Spleen (tissue), 11 donors: Measurements from ENCODE around the gene OR4N2. TPM values are rescaled to one million over a fixed set of nuclear protein-coding genes. Genes with fewer than 3 reads are reported as not detected.
"Not testable (repeated sequence)": the region's sequence is repeated elsewhere in the genome, so short reads cannot be mapped to it uniquely, and the experiment has no call there.

Source experiments
- DNase-seq: peaks from one replicate; pipeline ENCODE4 v3.0.0-alpha.2; 2020
- H3K27ac ChIP-seq, 8 donors: fragments of 200-600 bp; sonication (generic) in 7 of 8; 1 replicate in 4 of 8; 2 replicates in 4 of 8; pipeline versions ENCODE4 v1.5.0 to v1.8.0; 2016 to 2021; ENCODE audit warnings: inconsistent platforms in 4 of 8, mild to moderate bottlenecking in 4 of 8, moderate library complexity in 1 of 8
- H3K27me3 ChIP-seq, 7 donors: fragments of 200-600 bp; sonication (generic) in 6 of 7; replicated peaks in 1 of 7; 1 replicate in 4 of 7; 2 replicates in 3 of 7; pipeline versions ENCODE4 v1.5.0 to v1.8.0; 2016 to 2021; ENCODE audit warnings: inconsistent platforms in 3 of 7, mild to moderate bottlenecking in 1 of 7
- H3K36me3 ChIP-seq, 6 donors: fragments of 200-600 bp; sonication (generic) in 5 of 6; 1 replicate in 4 of 6; 2 replicates in 2 of 6; pipeline versions ENCODE4 v1.5.0 to v1.8.0; 2016 to 2021; ENCODE audit warnings: inconsistent platforms in 2 of 6
- H3K4me1 ChIP-seq, 6 donors: fragments of 200-600 bp; sonication (generic) in 5 of 6; 1 replicate in 3 of 6; 2 replicates in 3 of 6; pipeline versions ENCODE4 v1.5.0 to v1.8.0; 2016 to 2021; ENCODE audit warnings: inconsistent platforms in 3 of 6
- H3K4me3 ChIP-seq, 8 donors: fragments of 200-600 bp; sonication (generic) in 7 of 8; 1 replicate in 4 of 8; 2 replicates in 4 of 8; pipeline versions ENCODE4 v1.5.0 to v1.8.0; 2016 to 2021; ENCODE audit warnings: inconsistent platforms in 4 of 8, mild to moderate bottlenecking in 4 of 8, moderate library complexity in 2 of 8
- H3K9me3 ChIP-seq, 8 donors: fragments of 200-600 bp; sonication (generic) in 7 of 8; 1 replicate in 4 of 8; 2 replicates in 4 of 8; pipeline versions ENCODE4 v1.5.0 to v1.8.0; 2016 to 2021; ENCODE audit warnings: inconsistent platforms in 4 of 8
- CTCF ChIP-seq, 11 experiments: fragments of 200-600 bp in 7 of 11; fragments of 450-650 bp in 4 of 11; sonication (generic) in 4 of 11; IDR thresholded peaks in 8 of 11; conservative IDR thresholded peaks in 3 of 11; 1 replicate in 7 of 11; 2 replicates in 4 of 11; pipeline versions ENCODE4 v1.4.0 to v1.8.0; 2016 to 2021; ENCODE audit warnings: antibody characterized with exemption in 11 of 11, inconsistent platforms in 4 of 11, mild to moderate bottlenecking in 1 of 11
- POLR2A ChIP-seq, 3 donors: fragments of 450-650 bp; IDR thresholded peaks; one replicate each; pipeline ENCODE4 v1.5.1; 2017; ENCODE audit warnings: antibody characterized with exemption in 3 of 3, mild to moderate bottlenecking in 1 of 3
- POLR2AphosphoS5 ChIP-seq, 3 donors: sonication (generic); formaldehyde crosslinking; IDR thresholded peaks; one replicate each; pipeline ENCODE4 v1.5.1; 2017; ENCODE audit warnings: antibody characterized with exemption in 3 of 3
- WGBS, 5 donors: extraction: QIAGEN DNeasy Blood & Tissue Kit in 3 of 5; methylation state at CpG; one replicate each; pipeline versions ENCODE4 v1.1.5 to v1.1.7; 2013 to 2018; 5-methylcytosine and 5-hydroxymethylcytosine counted together
- intact Hi-C: fragments of 100-400 bp; cut with DNase I; formaldehyde crosslinking; loops from one replicate; pipeline ENCODE4 v1.15.0; 2023; ENCODE audit warnings: low total_unique reads
- polyA plus RNA-seq, 3 donors: library from polyadenylated mRNA; stranded (reverse); fragments of 200-250 nt; gene quantifications; one replicate each; pipeline ENCODE4 v1.2.1, GENCODE V29; 2013
- total RNA-seq, 7 donors: library from RNA; depleted of rRNA in 3 of 7; stranded (reverse); fragments of >200 nt in 3 of 7; fragmentation: NEBNext Ultra II Directional in 4 of 7; extraction: Animal tissue kit (Norgen Biotek cat#: 25700) in 4 of 7; gene quantifications; one replicate each; pipeline versions ENCODE4 v1.1.0 to v1.2.1, GENCODE V29; 2016 to 2021
- donor health status: healthy with polysubstance abuse.
- donor health status: DM: no; HTN: no; CAD: no; lungs with moderate emphysema.
- donor health status: DM: no; HTN: no; CAD: no.
- donor health status: Bipolar disorder and iron deficiency.
- donor health status: healthy.
- donor health status: DM: no; HTN: no; CAD: no.
- donor health status: DM: yes; HTN: yes; CAD: no.

Gene OR4N2
- total and polyA plus RNA-seq, 10 donors = not detected

GRCh38 chr14:19823178-19823577 is 19.6 kb downstream of the OR4N2 start:
- Histone ChIP-seq H3K4me3 (no peak overlapping the region), H3K27ac (no peak overlapping the region), H3K27me3 (peaks cover 0 to 6% (median 0%) of the 10 kb centered on the region in 7 donors), H3K36me3 (no peaks in the 10 kb centered on the region), H3K9me3 (peaks cover 0 to 34% (median 7%) of the 10 kb centered on the region in 8 donors), H3K4me1 (no peaks in the 10 kb centered on the region)
- no peak for DNase-seq
- intact Hi-C loops = no loop called here
- 42 to 62% (median 57%) methylated on average over 1 of the region's 1 CpG for WGBS, 5 donors
- no peak for TF ChIP-seq POLR2AphosphoS5 (IDR thresholded peaks at IDR 0.05)
- no peak for TF ChIP-seq POLR2A (IDR thresholded peaks at IDR 0.05)
- no peak for TF ChIP-seq CTCF (IDR thresholded peaks at IDR 0.05 in 8 of 11, conservative IDR thresholded peaks at IDR 0.05 in 3 of 11)

GRCh38 chr14:19823765-19824164 is 20.2 kb downstream of the OR4N2 start:
- WGBS, 5 donors = 20 to 31% (median 27%) methylated on average over 1 of the region's 1 CpG
- no peak overlapping the region for H3K27ac ChIP-seq
- intact Hi-C loops = no loop called here
- TF ChIP-seq CTCF (IDR thresholded peaks at IDR 0.05 in 8 of 11, conservative IDR thresholded peaks at IDR 0.05 in 3 of 11) (no peak), POLR2A (IDR thresholded peaks at IDR 0.05) (no peak), POLR2AphosphoS5 (IDR thresholded peaks at IDR 0.05) (no peak)
- DNase-seq = no peak
- H3K9me3 ChIP-seq = peaks cover 0 to 28% (median 6%) of the 10 kb centered on the region in 8 donors
- H3K36me3 ChIP-seq = no peaks in the 10 kb centered on the region
- H3K4me3 ChIP-seq = no peak overlapping the region
- no peaks in the 10 kb centered on the region for H3K4me1 ChIP-seq
- H3K27me3 ChIP-seq = peaks cover 0 to 6% (median 0%) of the 10 kb centered on the region in 7 donors

GRCh38 chr14:19827626-19828244 is 24.2 kb downstream of the OR4N2 start:
- DNase-seq = peak; percentile 54
- intact Hi-C loops, H3K4me3 ChIP-seq, H3K36me3 ChIP-seq, H3K27ac ChIP-seq, H3K9me3 ChIP-seq, H3K4me1 ChIP-seq, H3K27me3 ChIP-seq: not testable (repeated sequence)
- WGBS, 5 donors = 59 to 70% (median 62%) methylated on average over 12 of the region's 12 CpGs

- intact Hi-C loops = no loop called here
- no peaks in the 10 kb centered on the region for H3K4me1 ChIP-seq
- H3K36me3 ChIP-seq = no peaks in the 10 kb centered on the region
- H3K27ac ChIP-seq = no peak overlapping the region
- no peak for DNase-seq
- 80 to 89% (median 80%) methylated on average over 2 of the region's 2 CpGs for WGBS, 5 donors
- no peaks in the 10 kb centered on the region for H3K27me3 ChIP-seq
- no peak for TF ChIP-seq POLR2AphosphoS5 (IDR thresholded peaks at IDR 0.05)
- no peak for TF ChIP-seq CTCF (IDR thresholded peaks at IDR 0.05 in 8 of 11, conservative IDR thresholded peaks at IDR 0.05 in 3 of 11)
- TF ChIP-seq POLR2A (IDR thresholded peaks at IDR 0.05) = no peak
- H3K9me3 ChIP-seq = peaks cover 0 to 3% (median 0%) of the 10 kb centered on the region in 8 donors
- H3K4me3 ChIP-seq = no peak overlapping the region
These were observed 24.7 kb downstream of the OR4N2 start for GRCh38 chr14:19828314-19828713.

- H3K27me3 ChIP-seq, H3K27ac ChIP-seq, intact Hi-C loops, H3K4me3 ChIP-seq, H3K36me3 ChIP-seq, H3K4me1 ChIP-seq: not testable (repeated sequence)
- peak; percentile 56 for DNase-seq
- WGBS, 5 donors = 69 to 83% (median 80%) methylated on average over 8 of the region's 8 CpGs
- peaks cover 0 to 51% (median 37%) of the 10 kb centered on the region in 8 donors for H3K9me3 ChIP-seq
These were observed 30.8 kb downstream of the OR4N2 start for GRCh38 chr14:19834203-19834848.
